ENCODE data around the gene TMED9. TPM values are rescaled to one million over a fixed set of nuclear protein-coding genes. Genes with fewer than 3 reads are reported as not detected.

The TMED9 gene
- total and polyA plus RNA-seq, 9 of the 15 experiments (the other 6 are each of a cell fraction or from before 2014, with no cell fraction given), result 43.7 to 301 (median 90.0) TPM

DNA sequence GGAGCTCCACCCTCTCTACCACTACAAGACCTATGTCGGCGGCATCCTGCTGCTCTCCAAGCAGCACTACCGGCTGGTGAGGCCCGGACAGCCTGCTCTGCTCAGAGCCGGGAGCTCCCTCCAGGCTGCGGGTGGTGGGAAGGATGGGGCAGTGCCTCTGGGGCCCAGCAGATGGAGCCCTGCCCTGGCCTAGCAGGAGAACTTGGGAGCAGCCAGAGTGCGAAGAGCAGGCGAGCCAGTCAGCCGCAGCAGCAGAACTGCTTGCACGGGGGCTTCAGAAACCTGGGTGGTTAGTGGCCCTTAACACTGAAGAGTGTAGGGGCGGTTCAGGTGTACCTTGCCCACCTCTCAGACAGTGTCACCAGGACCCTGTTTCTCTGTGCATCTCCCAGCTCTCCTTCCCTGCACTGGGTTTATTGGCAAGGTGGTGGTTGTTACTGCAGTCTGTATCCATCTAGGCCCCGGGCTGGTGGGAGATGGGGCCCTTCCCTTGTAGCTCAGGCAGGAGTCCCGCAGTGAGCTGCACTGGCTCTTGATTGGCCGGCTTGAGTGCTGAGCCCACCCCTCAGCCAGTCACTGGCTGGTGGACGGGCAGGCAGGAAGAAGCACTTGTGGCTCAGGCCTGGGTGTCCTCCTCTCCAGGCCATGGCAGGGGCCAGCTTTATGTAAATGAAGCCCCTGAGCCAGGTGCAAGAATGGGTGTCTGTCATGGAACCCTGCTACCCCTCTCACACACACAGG is 15.6 kb downstream of the TMED9 start (continued):
- TF ChIP-seq, protein P1, sequence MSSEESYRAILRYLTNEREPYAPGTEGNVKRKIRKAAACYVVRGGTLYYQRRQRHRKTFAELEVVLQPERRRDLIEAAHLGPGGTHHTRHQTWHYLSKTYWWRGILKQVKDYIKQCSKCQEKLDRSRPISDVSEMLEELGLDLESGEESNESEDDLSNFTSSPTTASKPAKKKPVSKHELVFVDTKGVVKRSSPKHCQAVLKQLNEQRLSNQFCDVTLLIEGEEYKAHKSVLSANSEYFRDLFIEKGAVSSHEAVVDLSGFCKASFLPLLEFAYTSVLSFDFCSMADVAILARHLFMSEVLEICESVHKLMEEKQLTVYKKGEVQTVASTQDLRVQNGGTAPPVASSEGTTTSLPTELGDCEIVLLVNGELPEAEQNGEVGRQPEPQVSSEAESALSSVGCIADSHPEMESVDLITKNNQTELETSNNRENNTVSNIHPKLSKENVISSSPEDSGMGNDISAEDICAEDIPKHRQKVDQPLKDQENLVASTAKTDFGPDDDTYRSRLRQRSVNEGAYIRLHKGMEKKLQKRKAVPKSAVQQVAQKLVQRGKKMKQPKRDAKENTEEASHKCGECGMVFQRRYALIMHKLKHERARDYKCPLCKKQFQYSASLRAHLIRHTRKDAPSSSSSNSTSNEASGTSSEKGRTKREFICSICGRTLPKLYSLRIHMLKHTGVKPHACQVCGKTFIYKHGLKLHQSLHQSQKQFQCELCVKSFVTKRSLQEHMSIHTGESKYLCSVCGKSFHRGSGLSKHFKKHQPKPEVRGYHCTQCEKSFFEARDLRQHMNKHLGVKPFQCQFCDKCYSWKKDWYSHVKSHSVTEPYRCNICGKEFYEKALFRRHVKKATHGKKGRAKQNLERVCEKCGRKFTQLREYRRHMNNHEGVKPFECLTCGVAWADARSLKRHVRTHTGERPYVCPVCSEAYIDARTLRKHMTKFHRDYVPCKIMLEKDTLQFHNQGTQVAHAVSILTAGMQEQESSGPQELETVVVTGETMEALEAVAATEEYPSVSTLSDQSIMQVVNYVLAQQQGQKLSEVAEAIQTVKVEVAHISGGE (CRISPR knock-in tag; IDR thresholded peaks at IDR 0.05), result no peak
- TF ChIP-seq STAG1 (CRISPR knock-in tag; IDR thresholded peaks at IDR 0.05; ENCODE audit: borderline replicate concordance) (peak; percentile 57; the same call in 1 of the 2 replicates), TEAD4 (IDR thresholded peaks at IDR 0.05; ENCODE audit: low read length) (no peak), TEAD4 (CRISPR knock-in tag; IDR thresholded peaks at IDR 0.05; ENCODE audit: borderline replicate concordance) (no peak), ZKSCAN1 (IDR thresholded peaks at IDR 0.05; ENCODE audit: low read depth, low read length) (no peak), CCAR2 (IDR thresholded peaks at IDR 0.05; ENCODE audit: low read depth, low read length) (no peak), RHOXF2B (CRISPR knock-in tag; conservative IDR thresholded peaks at IDR 0.05) (no peak), PCBP2 (IDR thresholded peaks at IDR 0.05; ENCODE audit: low read depth, low read length, poor library complexity, severe bottlenecking) (no peak), ILK (tag; IDR thresholded peaks at IDR 0.05; ENCODE audit: borderline replicate concordance, low read depth) (no peak), ZNF232 (CRISPR knock-in tag; IDR thresholded peaks at IDR 0.05) (no peak), NBN (IDR thresholded peaks at IDR 0.05; ENCODE audit: low read depth) (no peak), RCOR1 (IDR thresholded peaks at IDR 0.05; ENCODE audit: borderline replicate concordance in 1 of 2, low read depth in 2 of 2, low read length in 2 of 2) (0 out of 4 replicates have a peak, but pooled peaks of 1 of the 2 experiments have one; percentile 23)
- TF ChIP-seq, protein P2, sequence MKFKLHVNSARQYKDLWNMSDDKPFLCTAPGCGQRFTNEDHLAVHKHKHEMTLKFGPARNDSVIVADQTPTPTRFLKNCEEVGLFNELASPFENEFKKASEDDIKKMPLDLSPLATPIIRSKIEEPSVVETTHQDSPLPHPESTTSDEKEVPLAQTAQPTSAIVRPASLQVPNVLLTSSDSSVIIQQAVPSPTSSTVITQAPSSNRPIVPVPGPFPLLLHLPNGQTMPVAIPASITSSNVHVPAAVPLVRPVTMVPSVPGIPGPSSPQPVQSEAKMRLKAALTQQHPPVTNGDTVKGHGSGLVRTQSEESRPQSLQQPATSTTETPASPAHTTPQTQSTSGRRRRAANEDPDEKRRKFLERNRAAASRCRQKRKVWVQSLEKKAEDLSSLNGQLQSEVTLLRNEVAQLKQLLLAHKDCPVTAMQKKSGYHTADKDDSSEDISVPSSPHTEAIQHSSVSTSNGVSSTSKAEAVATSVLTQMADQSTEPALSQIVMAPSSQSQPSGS (CRISPR knock-in tag; IDR thresholded peaks at IDR 0.05), result no peak
- TF ChIP-seq, protein P3, sequence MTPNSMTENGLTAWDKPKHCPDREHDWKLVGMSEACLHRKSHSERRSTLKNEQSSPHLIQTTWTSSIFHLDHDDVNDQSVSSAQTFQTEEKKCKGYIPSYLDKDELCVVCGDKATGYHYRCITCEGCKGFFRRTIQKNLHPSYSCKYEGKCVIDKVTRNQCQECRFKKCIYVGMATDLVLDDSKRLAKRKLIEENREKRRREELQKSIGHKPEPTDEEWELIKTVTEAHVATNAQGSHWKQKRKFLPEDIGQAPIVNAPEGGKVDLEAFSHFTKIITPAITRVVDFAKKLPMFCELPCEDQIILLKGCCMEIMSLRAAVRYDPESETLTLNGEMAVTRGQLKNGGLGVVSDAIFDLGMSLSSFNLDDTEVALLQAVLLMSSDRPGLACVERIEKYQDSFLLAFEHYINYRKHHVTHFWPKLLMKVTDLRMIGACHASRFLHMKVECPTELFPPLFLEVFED (CRISPR knock-in tag; conservative IDR thresholded peaks at IDR 0.05), result no peak
- TF ChIP-seq, protein P4, sequence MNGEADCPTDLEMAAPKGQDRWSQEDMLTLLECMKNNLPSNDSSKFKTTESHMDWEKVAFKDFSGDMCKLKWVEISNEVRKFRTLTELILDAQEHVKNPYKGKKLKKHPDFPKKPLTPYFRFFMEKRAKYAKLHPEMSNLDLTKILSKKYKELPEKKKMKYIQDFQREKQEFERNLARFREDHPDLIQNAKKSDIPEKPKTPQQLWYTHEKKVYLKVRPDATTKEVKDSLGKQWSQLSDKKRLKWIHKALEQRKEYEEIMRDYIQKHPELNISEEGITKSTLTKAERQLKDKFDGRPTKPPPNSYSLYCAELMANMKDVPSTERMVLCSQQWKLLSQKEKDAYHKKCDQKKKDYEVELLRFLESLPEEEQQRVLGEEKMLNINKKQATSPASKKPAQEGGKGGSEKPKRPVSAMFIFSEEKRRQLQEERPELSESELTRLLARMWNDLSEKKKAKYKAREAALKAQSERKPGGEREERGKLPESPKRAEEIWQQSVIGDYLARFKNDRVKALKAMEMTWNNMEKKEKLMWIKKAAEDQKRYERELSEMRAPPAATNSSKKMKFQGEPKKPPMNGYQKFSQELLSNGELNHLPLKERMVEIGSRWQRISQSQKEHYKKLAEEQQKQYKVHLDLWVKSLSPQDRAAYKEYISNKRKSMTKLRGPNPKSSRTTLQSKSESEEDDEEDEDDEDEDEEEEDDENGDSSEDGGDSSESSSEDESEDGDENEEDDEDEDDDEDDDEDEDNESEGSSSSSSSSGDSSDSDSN (IDR thresholded peaks at IDR 0.05; ENCODE audit: borderline replicate concordance in 1 of 2, low read depth in 2 of 2, low read length in 2 of 2), result no peak

Measured in K562 (cell line).